ENCODE data around the gene SAPCD2. TPM values are rescaled to one million over a fixed set of nuclear protein-coding genes. Genes with fewer than 3 reads are reported as not detected.

Gene SAPCD2
- total RNA-seq, 2 donors from 2014 or later: 9.5 to 20.8 TPM

- DNase-seq (ENCODE audit: low spot score): peak; percentile 79
- Mint-ChIP-seq H3K27me3 (peaks cover 8 to 21% of the 10 kb centered on the region in 2 donors), H3K9me3 (no peaks in the 10 kb centered on the region), H3K36me3 (no peaks in the 10 kb centered on the region), H3K27ac (no peak within 1 kb of the TSS), H3K4me1 (ENCODE audit: low read depth in 2 of 2) (peaks cover 4 to 14% of the 10 kb centered on the region in 2 donors), H3K4me3 (peak within 1 kb of the TSS; percentile 48)
- ATAC-seq: peak; percentile 79 to 87
These were observed 24.1 kb downstream of the SAPCD2 start, which contains the start of gene NPDC1 for GRCh38 chr9:137046088-137046787. NPDC1 (minus strand) TSS chr9:137046177; CDS start chr9:137045989, 188 bp downstream.

- H3K27me3 Mint-ChIP-seq: peaks cover 8 to 19% of the 10 kb centered on the region in 2 donors
- H3K4me3 Mint-ChIP-seq: peak overlapping the region; percentile 48
- peaks cover 4 to 14% of the 10 kb centered on the region in 2 donors for H3K4me1 Mint-ChIP-seq (ENCODE audit: low read depth in 2 of 2)
- no peaks in the 10 kb centered on the region for H3K36me3 Mint-ChIP-seq
- no peaks in the 10 kb centered on the region for H3K9me3 Mint-ChIP-seq
- H3K27ac Mint-ChIP-seq: no peak overlapping the region
- ATAC-seq (peak; percentile 7 to 19), DNase-seq (ENCODE audit: low spot score) (no peak)
These were observed 24.9 kb downstream of the SAPCD2 start for GRCh38 chr9:137045294-137046087.

GRCh38 chr9:137044502-137045177, 25.7 kb downstream of the SAPCD2 start:
- no peaks in the 10 kb centered on the region for H3K9me3 Mint-ChIP-seq

GRCh38 chr9:137044037-137044436, 26.3 kb downstream of the SAPCD2 start:
- Mint-ChIP-seq H3K4me3 (no peak overlapping the region), H3K4me1 (ENCODE audit: low read depth in 2 of 2) (peaks cover 4 to 9% of the 10 kb centered on the region in 2 donors), H3K27me3 (peaks cover 0 to 13% of the 10 kb centered on the region in 2 donors), H3K27ac (no peak overlapping the region), H3K36me3 (no peaks in the 10 kb centered on the region), H3K9me3 (no peaks in the 10 kb centered on the region)
- no peak for ATAC-seq
- DNase-seq (ENCODE audit: low spot score): no peak

More at GRCh38 chr9:137044502-137045177, 25.7 kb downstream of the SAPCD2 start:
- Mint-ChIP-seq H3K36me3 (no peaks in the 10 kb centered on the region), H3K4me1 (ENCODE audit: low read depth in 2 of 2) (peaks cover 4 to 11% of the 10 kb centered on the region in 2 donors), H3K4me3 (peak overlapping the region; percentile 48), H3K27ac (no peak overlapping the region), H3K27me3 (peaks cover 3 to 15% of the 10 kb centered on the region in 2 donors)
- ATAC-seq (no peak), DNase-seq (ENCODE audit: low spot score) (no peak)

GRCh38 chr9:137042751-137043727, 27.3 kb downstream of the SAPCD2 start:
- Mint-ChIP-seq H3K4me1 (ENCODE audit: low read depth in 2 of 2) (peaks cover 4 to 9% of the 10 kb centered on the region in 2 donors), H3K9me3 (no peaks in the 10 kb centered on the region), H3K27ac (no peak overlapping the region), H3K36me3 (no peaks in the 10 kb centered on the region), H3K27me3 (peaks cover 0 to 12% of the 10 kb centered on the region in 2 donors), H3K4me3 (no peak overlapping the region)
- DNase-seq (ENCODE audit: low spot score): no peak
- no peak for ATAC-seq

GRCh38 chr9:137041124-137041523, 29.2 kb downstream of the SAPCD2 start:
- Mint-ChIP-seq H3K9me3 (no peaks in the 10 kb centered on the region), H3K27ac (no peak overlapping the region), H3K27me3 (peaks cover 0 to 4% of the 10 kb centered on the region in 2 donors), H3K36me3 (no peaks in the 10 kb centered on the region), H3K4me1 (ENCODE audit: low read depth in 2 of 2) (peaks cover 4 to 6% of the 10 kb centered on the region in 2 donors), H3K4me3 (no peak overlapping the region)
- no peak for ATAC-seq
- DNase-seq (ENCODE audit: low spot score): no peak

- H3K4me3 Mint-ChIP-seq: no peak overlapping the region
- H3K9me3 Mint-ChIP-seq: no peaks in the 10 kb centered on the region
- no peak for ATAC-seq
- no peak for DNase-seq (ENCODE audit: low spot score)
- peaks cover 4 to 6% of the 10 kb centered on the region in 2 donors for H3K4me1 Mint-ChIP-seq (ENCODE audit: low read depth in 2 of 2)
- no peaks in the 10 kb centered on the region for H3K36me3 Mint-ChIP-seq
- H3K27me3 Mint-ChIP-seq: peaks cover 0 to 4% of the 10 kb centered on the region in 2 donors
- H3K27ac Mint-ChIP-seq: no peak overlapping the region
These were observed 29.8 kb downstream of the SAPCD2 start for GRCh38 chr9:137040568-137040967.

- Mint-ChIP-seq H3K4me3 (no peak overlapping the region), H3K9me3 (no peaks in the 10 kb centered on the region), H3K27ac (no peak overlapping the region), H3K4me1 (ENCODE audit: low read depth in 2 of 2) (peaks cover 8% of the 10 kb centered on the region in 2 donors), H3K27me3 (peaks cover 0 to 2% of the 10 kb centered on the region in 2 donors), H3K36me3 (no peaks in the 10 kb centered on the region)
- ATAC-seq (no peak), DNase-seq (ENCODE audit: low spot score) (no peak)
These were observed 30.6 kb downstream of the SAPCD2 start for GRCh38 chr9:137039611-137040366.

GRCh38 chr9:137038916-137039315, 31.4 kb downstream of the SAPCD2 start:
- DNase-seq (ENCODE audit: low spot score) (no peak), ATAC-seq (no peak)
- no peaks in the 10 kb centered on the region for H3K9me3 Mint-ChIP-seq
- H3K36me3 Mint-ChIP-seq: no peaks in the 10 kb centered on the region
- no peaks in the 10 kb centered on the region for H3K27me3 Mint-ChIP-seq
- H3K4me1 Mint-ChIP-seq (ENCODE audit: low read depth in 2 of 2): peaks cover 10 to 12% of the 10 kb centered on the region in 2 donors
- no peak overlapping the region for H3K27ac Mint-ChIP-seq
- H3K4me3 Mint-ChIP-seq: no peak overlapping the region

- no peak for ATAC-seq
- no peaks in the 10 kb centered on the region for H3K36me3 Mint-ChIP-seq
- no peak overlapping the region for H3K27ac Mint-ChIP-seq
- H3K9me3 Mint-ChIP-seq: no peaks in the 10 kb centered on the region
- no peak for DNase-seq (ENCODE audit: low spot score)
- H3K4me1 Mint-ChIP-seq (ENCODE audit: low read depth in 2 of 2): peaks cover 15 to 27% of the 10 kb centered on the region in 2 donors
- H3K27me3 Mint-ChIP-seq: no peaks in the 10 kb centered on the region
- H3K4me3 Mint-ChIP-seq: no peak overlapping the region
These were observed 32.9 kb downstream of the SAPCD2 start for GRCh38 chr9:137037483-137037882.

- Mint-ChIP-seq H3K9me3 (no peaks in the 10 kb centered on the region), H3K27me3 (no peaks in the 10 kb centered on the region), H3K36me3 (no peaks in the 10 kb centered on the region), H3K4me1 (ENCODE audit: low read depth in 2 of 2) (peaks cover 18 to 30% of the 10 kb centered on the region in 2 donors), H3K27ac (no peak overlapping the region), H3K4me3 (no peak overlapping the region)
- no peak for ATAC-seq
- no peak for DNase-seq (ENCODE audit: low spot score)
These were observed 33.3 kb downstream of the SAPCD2 start for GRCh38 chr9:137037035-137037434.

GRCh38 chr9:137035937-137036336, 34.4 kb downstream of the SAPCD2 start:
- Mint-ChIP-seq H3K27ac (peak overlapping the region in 1 of 2 donors; percentile 91), H3K27me3 (no peaks in the 10 kb centered on the region), H3K4me1 (ENCODE audit: low read depth in 2 of 2) (peaks cover 22 to 36% of the 10 kb centered on the region in 2 donors), H3K4me3 (no peak overlapping the region), H3K9me3 (no peaks in the 10 kb centered on the region), H3K36me3 (no peaks in the 10 kb centered on the region)
- ATAC-seq: no peak
- no peak for DNase-seq (ENCODE audit: low spot score)
